Stimulated activated CD4-positive, alpha-beta T cell treated with anti-CD3 and anti-CD28 coated beads, Interleukin-2, amount 100 ng/mL, for 24 hours (primary cell): ENCODE measurements around the gene DXO.
"Not testable (repeated sequence)": the region's sequence is repeated elsewhere in the genome, so short reads cannot be mapped to it uniquely, and the experiment has no call there.

Experiments used
- DNase-seq, 2 donors: peaks; one replicate each; pipeline ENCODE4 v3.0.0-alpha.2; 2020

Gene DXO

GRCh38 chr6:31971993-31972708, at the start of gene DXO:
Gene DXO (minus strand): TSS chr6:31972138. CDS start chr6:31971675, 463 bp downstream.
- DNase-seq = peak; percentile 94 to 98

GRCh38 chr6:32014547-32014946, 42.6 kb upstream of the DXO start, which contains the start of gene C4B:
Gene C4B (plus strand): TSS chr6:32014795. CDS start chr6:32014846, 51 bp downstream.
- not testable (repeated sequence) for DNase-seq

GRCh38 chr6:32013738-32014137, 41.8 kb upstream of the DXO start:
- not testable (repeated sequence) for DNase-seq

- peak in 1 of 2 donors; percentile 16 for DNase-seq
Observed at GRCh38 chr6:32012941-32013617, 41.1 kb upstream of the DXO start.

GRCh38 chr6:32010856-32011530, 39.1 kb upstream of the DXO start:
- peak in 1 of 2 donors; percentile 17 for DNase-seq

GRCh38 chr6:32009537-32009936, 37.6 kb upstream of the DXO start:
- DNase-seq = peak in 1 of 2 donors; percentile 13

- not testable (repeated sequence) for DNase-seq
Observed at GRCh38 chr6:32008616-32009015, 36.7 kb upstream of the DXO start.

GRCh38 chr6:32008037-32008436, 36.1 kb upstream of the DXO start:
- not testable (repeated sequence) for DNase-seq

GRCh38 chr6:32007086-32007485, 35.1 kb upstream of the DXO start:
- DNase-seq = not testable (repeated sequence)

- not testable (repeated sequence) for DNase-seq
Observed at GRCh38 chr6:32005991-32006529, 34.1 kb upstream of the DXO start.

- DNase-seq = not testable (repeated sequence)
Observed at GRCh38 chr6:32005538-32005880, 33.6 kb upstream of the DXO start.

- DNase-seq = not testable (repeated sequence)
Observed at GRCh38 chr6:32004864-32005537, 33.1 kb upstream of the DXO start.

- DNase-seq = not testable (repeated sequence)
Observed at GRCh38 chr6:32004393-32004792, 32.5 kb upstream of the DXO start.

- not testable (repeated sequence) for DNase-seq
Observed at GRCh38 chr6:32003301-32003700, 31.4 kb upstream of the DXO start.

- not testable (repeated sequence) for DNase-seq
Observed at GRCh38 chr6:32002546-32003268, 30.8 kb upstream of the DXO start.

- DNase-seq = not testable (repeated sequence)
Observed at GRCh38 chr6:31996385-31996784, 24.4 kb upstream of the DXO start.

GRCh38 chr6:31994421-31994820, 22.5 kb upstream of the DXO start:
- not testable (repeated sequence) for DNase-seq

- not testable (repeated sequence) for DNase-seq
Observed at GRCh38 chr6:31989363-31989762, 17.4 kb upstream of the DXO start.

- DNase-seq = not testable (repeated sequence)
Observed at GRCh38 chr6:31981744-31982143, 9.8 kb upstream of the DXO start, which contains the start of gene C4A. Gene C4A (plus strand): TSS chr6:31982057. CDS start chr6:31982108, 51 bp downstream.

GRCh38 chr6:31980998-31981397, 9.1 kb upstream of the DXO start:
- not testable (repeated sequence) for DNase-seq

GRCh38 chr6:31980195-31980876, 8.4 kb upstream of the DXO start:
- DNase-seq = not testable (repeated sequence)
